ENCODE measurements around the gene STK11IP. TPM values are rescaled to one million over a fixed set of nuclear protein-coding genes. Genes with fewer than 3 reads are reported as not detected.

STK11IP gene
- total RNA-seq, 3 donors from 2014 or later: 11.2 to 16.7 (median 15.7) TPM

GRCh38 chr2:219552382-219553167, 45.1 kb upstream of the STK11IP start:
- intact Hi-C loops (cut with DNase I; ENCODE audit: low total_unique reads): no loop called here
- TF ChIP-seq POLR2A (IDR thresholded peaks at IDR 0.05): no peak
- no peak for TF ChIP-seq CTCF (IDR thresholded peaks at IDR 0.05)
- peak overlapping the region; percentile 58 to 73 for H3K27ac ChIP-seq
- H3K27me3 ChIP-seq: no peaks in the 10 kb centered on the region
- H3K4me1 ChIP-seq: peaks cover 5 to 6% of the 10 kb centered on the region in 2 donors
- peak; percentile 76 to 84 for DNase-seq (ENCODE audit: low spot score in 2 of 2)
- no peaks in the 10 kb centered on the region for H3K36me3 ChIP-seq
- H3K9me3 ChIP-seq: no peaks in the 10 kb centered on the region
- H3K4me3 ChIP-seq: peak overlapping the region; percentile 46 to 76 (median 62)

- Histone ChIP-seq H3K36me3 (no peaks in the 10 kb centered on the region), H3K9me3 (no peaks in the 10 kb centered on the region), H3K4me1 (peaks cover 5 to 6% of the 10 kb centered on the region in 2 donors), H3K4me3 (peak overlapping the region; percentile 46 to 76 (median 62)), H3K27ac (no peak overlapping the region), H3K27me3 (no peaks in the 10 kb centered on the region)
- DNase-seq (ENCODE audit: low spot score in 2 of 2): no peak
- intact Hi-C loops (cut with DNase I; ENCODE audit: low total_unique reads): no loop called here
- TF ChIP-seq POLR2AphosphoS5 (IDR thresholded peaks at IDR 0.05) (no peak), POLR2A (IDR thresholded peaks at IDR 0.05) (no peak), CTCF (IDR thresholded peaks at IDR 0.05) (no peak)
Measured at GRCh38 chr2:219553168-219553417, 44.6 kb upstream of the STK11IP start.

- peak overlapping the region in 1 of 3 donors; percentile 76 for H3K4me3 ChIP-seq
- no peaks in the 10 kb centered on the region for H3K27me3 ChIP-seq
- no peaks in the 10 kb centered on the region for H3K36me3 ChIP-seq
- no peak for DNase-seq (ENCODE audit: low spot score in 2 of 2)
- H3K4me1 ChIP-seq: peaks cover 5 to 6% of the 10 kb centered on the region in 2 donors
- H3K27ac ChIP-seq: no peak overlapping the region
- intact Hi-C loops (cut with DNase I; ENCODE audit: low total_unique reads): no loop called here
- H3K9me3 ChIP-seq: no peaks in the 10 kb centered on the region
- TF ChIP-seq POLR2AphosphoS5 (IDR thresholded peaks at IDR 0.05) (no peak), POLR2A (IDR thresholded peaks at IDR 0.05) (no peak), CTCF (IDR thresholded peaks at IDR 0.05) (no peak)
Measured at GRCh38 chr2:219553463-219553963, 44.1 kb upstream of the STK11IP start.

- no peaks in the 10 kb centered on the region for H3K36me3 ChIP-seq
- no peak for DNase-seq (ENCODE audit: low spot score in 2 of 2)
Measured at GRCh38 chr2:219554350-219554749, 43.3 kb upstream of the STK11IP start.

More at GRCh38 chr2:219554350-219554749, 43.3 kb upstream of the STK11IP start:
- TF ChIP-seq POLR2A (IDR thresholded peaks at IDR 0.05) (no peak), CTCF (IDR thresholded peaks at IDR 0.05) (no peak), POLR2AphosphoS5 (IDR thresholded peaks at IDR 0.05) (no peak)
- no peaks in the 10 kb centered on the region for H3K9me3 ChIP-seq
- H3K27me3 ChIP-seq: no peaks in the 10 kb centered on the region
- intact Hi-C loops (cut with DNase I; ENCODE audit: low total_unique reads): no loop called here
- H3K27ac ChIP-seq: no peak overlapping the region
- no peak overlapping the region for H3K4me3 ChIP-seq
- H3K4me1 ChIP-seq: peaks cover 5 to 6% of the 10 kb centered on the region in 2 donors
